Gastroesophageal sphincter (tissue), 3 donors: ENCODE measurements around the gene THEM4.

Experiments
- CTCF ChIP-seq, 4 experiments: fragments of 200-600 bp in 2 of 4; fragments of 450-650 bp in 2 of 4; sonication (generic) in 1 of 4; IDR thresholded peaks; one replicate each; pipeline ENCODE4 v1.5.1; 2017 to 2019; ENCODE audit warnings: antibody characterized with exemption in 4 of 4, mild to moderate bottlenecking in 2 of 4, moderate library complexity in 2 of 4
- EP300 ChIP-seq: sonication (generic); formaldehyde crosslinking; IDR thresholded peaks from one replicate; pipeline ENCODE4 v1.6.1; 2017; ENCODE audit warnings: antibody characterized with exemption, mild to moderate bottlenecking
- POLR2A ChIP-seq, 2 donors: fragments of 450-650 bp; IDR thresholded peaks; one replicate each; pipeline ENCODE4 v1.6.1; 2017; ENCODE audit warnings: antibody characterized with exemption in 2 of 2, mild to moderate bottlenecking in 2 of 2, moderate library complexity in 1 of 2

GRCh38 chr1:151949371-151950193 lies 40.3 kb upstream of the THEM4 start:
- TF ChIP-seq CTCF (IDR thresholded peaks at IDR 0.05): no peak
- TF ChIP-seq POLR2A (IDR thresholded peaks at IDR 0.05): no peak
- no peak for TF ChIP-seq EP300
